HG02588 (cell line): ENCODE measurements around the gene LRRC61.
"Not testable (repeated sequence)": the region's sequence is repeated elsewhere in the genome, so short reads cannot be mapped to it uniquely, and the experiment has no call there.

Source experiments
- ATAC-seq: cut with Tn5 transposase; IDR thresholded peaks from one replicate; pipeline ENCODE4 v1.9.1; 2021; ENCODE audit warnings: mild to moderate bottlenecking, moderate library complexity; ENCODE audit not compliant: unreplicated experiment

Gene LRRC61, protein sequence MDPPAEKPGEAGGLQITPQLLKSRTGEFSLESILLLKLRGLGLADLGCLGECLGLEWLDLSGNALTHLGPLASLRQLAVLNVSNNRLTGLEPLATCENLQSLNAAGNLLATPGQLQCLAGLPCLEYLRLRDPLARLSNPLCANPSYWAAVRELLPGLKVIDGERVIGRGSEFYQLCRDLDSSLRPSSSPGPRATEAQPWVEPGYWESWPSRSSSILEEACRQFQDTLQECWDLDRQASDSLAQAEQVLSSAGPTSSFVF

DNA sequence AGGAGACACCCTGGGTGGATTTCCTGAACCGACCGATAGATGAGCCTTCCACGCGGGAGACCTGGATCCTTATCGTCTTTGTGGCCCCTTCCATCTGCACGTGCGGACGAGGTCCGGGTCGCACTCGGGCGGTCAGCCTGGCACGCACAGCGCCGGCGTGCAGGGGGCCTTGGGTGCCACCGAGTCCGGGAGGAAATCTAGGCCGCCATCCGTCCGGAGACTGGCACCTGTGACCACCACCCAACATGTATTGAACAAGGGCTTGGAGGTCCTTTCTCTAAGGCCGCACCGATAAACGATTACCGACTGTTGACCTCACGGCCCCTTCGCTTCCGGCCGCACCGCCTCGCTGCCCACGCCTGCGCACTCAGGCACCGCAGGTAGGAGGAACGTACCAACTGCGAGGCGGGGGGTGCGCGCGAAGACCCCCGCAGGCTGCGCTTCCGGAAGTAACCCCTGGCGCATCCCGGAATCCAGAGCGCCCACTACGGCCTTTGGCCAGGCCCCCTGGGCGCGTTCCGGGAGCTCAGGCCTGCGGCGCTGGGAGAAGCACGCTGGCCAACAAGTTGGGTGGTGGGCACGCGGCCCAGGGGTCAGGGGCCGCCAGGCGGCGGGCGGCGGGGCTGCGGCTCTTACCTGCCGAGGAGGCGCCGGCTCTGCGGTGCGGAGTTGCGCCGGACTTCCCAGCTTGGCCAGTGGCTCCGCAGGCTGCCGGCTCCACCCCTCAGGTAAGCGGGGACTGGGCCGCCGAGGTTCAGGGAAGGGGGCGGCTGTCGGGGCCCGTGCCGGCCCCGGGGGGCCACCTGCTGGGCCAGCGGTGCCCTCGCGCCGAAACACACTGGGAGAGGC is at the start of gene LRRC61, which contains the start of gene ACTR3C:
Gene LRRC61 (plus strand): TSS at position 523 of the 849 bp plus-strand sequence. CDS start 13,507 bp downstream, outside the sequence.
Gene ACTR3C (minus strand): TSS at position 713 of the 849 bp plus-strand sequence. CDS start 28,249 bp downstream, outside the sequence.
- ATAC-seq, result peak; percentile 55

DNA sequence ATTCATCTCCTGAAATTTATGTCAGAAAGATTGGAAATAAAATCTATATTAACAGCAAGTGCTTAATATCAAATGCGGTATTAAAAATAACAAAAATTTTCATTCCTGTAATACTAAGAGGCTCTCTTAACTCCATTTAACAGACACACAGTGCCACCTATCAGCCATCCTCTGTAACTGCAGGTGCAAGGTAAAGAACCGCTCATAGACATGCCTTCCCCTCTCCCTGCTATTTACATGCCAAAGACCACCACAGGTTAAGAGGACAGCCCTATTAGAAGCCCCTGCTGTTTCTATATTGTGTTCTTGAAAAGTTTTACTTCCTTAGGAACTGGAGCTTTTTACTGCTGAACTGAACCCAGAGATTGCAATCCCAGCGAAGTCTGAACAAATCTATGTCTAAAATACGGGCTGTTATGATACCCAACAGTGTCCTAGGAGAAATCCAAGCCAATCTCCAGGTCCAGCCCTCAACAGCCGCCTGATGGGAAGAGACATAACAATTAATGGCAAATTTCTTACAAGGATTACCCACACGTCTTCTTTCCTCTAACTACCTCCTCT is 46.9 kb upstream of the LRRC61 start:
- not testable (repeated sequence) for ATAC-seq

DNA sequence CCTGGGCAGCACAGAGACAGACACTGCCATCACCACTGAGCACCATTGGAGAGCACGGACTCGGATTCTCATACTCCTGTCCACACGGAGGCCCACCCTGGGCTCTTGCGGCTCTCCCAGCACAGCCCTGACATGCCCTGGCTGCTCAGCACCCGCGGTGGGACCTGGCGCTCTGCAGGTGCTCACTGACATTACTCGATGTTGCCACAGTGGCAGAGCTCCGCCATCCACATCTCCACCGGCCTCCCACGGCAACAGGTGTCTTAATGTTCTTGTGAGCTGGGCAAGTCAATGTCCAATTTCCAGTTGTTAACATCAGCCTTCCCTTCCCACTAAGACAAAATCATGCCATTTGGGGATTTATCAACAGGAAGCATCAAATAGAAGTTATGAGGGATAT is 44.8 kb upstream of the LRRC61 start:
- not testable (repeated sequence) for ATAC-seq

DNA sequence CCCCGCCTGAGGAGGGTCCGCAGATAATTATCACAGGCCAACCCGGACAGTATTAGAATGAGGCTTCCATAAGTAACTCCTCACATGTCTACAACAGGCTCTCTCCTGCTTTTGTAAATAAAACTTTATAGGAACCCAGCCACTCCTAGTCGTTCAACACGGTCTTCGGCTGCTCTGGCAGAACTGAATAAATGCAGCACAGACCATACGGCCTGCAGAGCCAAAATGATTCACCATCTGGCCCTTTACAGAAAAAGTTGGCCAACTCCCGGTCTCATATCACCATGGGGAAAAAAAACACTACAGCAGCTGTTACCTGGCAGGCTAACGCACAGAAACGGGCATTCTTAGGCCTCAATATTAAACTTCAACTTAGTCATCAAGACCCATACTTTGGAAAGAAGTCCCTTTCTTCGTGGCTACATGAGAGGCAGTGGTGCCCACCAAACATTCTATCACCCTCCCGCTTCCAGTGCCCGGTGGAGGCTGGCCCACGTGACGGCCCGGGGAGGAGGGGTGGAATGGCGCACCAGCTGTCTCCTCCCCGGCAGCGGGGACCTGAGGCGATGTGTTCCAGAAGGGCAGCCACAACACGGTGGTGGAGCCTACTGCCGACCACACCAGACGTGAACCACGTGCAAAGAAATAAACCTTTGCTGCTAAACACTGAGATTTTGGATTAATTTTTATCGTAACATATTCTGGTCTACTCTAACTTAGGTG is 41.3 kb upstream of the LRRC61 start:
- ATAC-seq, result not testable (repeated sequence)

DNA sequence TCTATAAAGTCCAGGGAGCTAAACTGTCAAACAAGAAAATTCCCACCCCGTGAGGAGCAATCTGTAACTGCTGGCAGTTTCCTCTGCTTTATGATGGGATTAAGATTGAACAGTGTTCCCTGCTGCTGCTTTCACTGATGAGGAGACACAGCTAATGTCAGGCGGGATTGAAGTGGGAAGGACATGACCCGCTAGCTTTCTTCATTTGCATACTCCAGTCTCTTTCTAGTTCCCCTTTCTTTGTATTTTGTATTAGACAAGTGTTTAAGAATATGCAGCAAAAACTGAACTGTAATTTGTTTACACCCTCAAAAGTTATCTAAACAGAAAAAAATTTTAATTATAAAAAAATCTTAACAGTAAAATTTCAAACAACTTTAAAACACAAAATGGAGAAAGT is 40.0 kb upstream of the LRRC61 start:
- not testable (repeated sequence) for ATAC-seq

DNA sequence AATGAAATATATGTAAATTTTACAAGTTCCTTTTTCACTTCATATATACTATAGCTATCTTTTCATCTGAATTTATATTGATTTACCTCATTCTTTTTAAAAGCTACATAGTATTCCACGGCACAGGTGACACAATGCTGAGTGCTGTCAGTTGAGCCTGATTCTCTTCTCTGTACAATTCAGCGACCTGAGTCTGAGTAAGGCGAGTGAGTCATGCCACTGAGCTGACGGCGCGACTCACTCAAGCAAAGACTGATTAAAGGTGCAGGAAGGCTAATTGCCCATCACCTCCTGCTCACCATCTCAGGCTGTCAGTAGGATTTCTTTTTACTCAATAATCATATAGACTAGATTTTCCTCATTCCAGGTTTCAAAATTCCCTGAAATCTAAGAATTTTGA is 39.5 kb upstream of the LRRC61 start:
- ATAC-seq, result not testable (repeated sequence)

DNA sequence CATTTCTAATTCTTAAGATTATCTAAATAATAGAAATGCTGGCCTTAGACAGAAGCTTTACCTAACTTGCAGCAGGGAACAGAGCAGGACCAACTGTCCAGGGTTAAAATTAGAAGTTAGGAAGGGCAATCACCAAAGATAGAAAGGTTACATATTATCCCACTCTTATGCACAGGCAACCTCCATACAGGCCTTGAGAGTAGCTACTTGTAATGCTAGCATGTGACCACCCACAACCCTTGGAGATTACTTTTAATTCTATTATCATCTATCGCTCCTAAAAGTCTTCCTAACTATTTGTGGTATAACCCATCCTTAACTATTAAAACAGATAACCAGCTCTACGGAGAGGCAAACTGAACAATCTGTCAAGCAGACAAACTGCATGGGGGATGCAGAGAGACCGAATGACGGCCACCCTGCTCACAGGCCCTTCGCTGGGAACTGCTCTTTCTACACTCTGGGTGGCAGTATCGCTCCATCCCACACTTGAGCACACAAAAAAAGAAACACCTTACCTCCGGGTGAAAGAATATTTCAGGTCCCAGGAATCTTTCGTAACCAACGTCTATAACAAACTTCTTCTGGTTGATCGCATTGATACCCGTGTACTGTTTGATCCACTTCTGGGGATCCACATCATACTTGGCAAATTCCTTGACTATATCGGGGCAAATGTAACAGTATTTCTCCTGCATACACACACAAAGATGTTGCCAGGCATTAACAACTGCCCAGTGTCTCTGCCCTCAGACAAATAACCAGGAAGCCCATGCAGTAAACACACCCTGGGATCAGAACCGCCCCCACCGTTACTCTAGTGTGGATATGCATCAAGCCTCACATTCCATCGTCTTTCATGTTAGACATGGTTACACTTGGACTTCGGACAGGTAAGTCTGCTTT is 37.1 kb upstream of the LRRC61 start:
- ATAC-seq, result not testable (repeated sequence)

DNA sequence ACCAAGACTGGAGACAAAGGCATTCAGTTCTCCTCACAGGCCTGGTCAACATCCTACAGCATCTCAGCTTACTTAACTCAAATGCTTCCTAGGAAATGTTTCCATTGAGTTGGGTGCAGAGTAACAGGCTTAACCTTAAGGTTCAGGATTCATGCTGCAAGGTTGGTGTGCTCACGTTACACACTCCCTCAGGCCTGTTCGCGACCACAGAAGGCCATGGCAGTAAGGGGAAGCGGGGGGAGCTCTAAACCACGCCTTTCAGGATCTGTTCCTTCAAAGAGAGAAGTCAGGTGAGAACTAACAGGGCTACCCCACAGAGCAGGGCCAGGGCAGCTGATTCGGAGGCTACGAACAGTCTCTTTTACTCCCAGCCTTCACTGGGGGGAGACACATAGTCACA is 35.3 kb upstream of the LRRC61 start:
- not testable (repeated sequence) for ATAC-seq

DNA sequence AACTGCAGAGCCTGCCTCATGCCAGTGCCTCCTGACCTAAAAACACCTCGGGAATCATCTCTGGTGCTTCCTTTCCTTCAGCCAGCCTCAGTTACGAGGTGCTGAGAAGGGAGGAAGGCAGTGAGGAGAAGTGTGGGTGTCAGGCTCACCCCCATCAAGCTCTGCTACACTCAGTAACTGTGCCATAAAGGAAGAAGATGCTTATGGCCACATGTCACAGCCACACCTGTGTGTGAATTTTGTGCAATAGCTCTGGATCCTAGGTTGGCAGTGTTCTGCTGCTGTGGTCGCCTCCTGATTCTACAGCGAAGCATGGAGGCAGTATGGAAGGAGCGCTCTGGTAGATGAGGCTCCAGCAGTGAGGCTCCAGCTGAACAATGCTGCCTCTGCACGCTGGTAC is 34.3 kb upstream of the LRRC61 start:
- ATAC-seq, result not testable (repeated sequence)

DNA sequence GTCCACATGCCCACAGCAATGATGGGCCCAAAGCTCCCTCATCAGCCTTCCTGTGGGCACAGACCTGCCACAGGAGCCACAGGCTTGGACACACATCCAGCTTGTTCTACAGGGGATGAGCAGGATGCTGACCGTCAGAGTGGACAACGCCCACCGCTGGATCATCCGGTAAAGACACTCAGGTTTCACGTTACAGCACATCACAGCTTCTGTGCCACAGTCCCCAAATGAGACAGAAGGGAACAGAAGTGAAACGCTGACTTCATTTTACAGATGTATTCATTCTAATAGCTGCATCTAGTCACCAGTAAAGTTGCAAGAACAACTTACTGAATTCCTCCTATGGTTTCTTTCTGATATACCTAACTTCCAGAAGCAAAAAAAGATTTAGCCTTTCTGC is 32.8 kb upstream of the LRRC61 start:
- not testable (repeated sequence) for ATAC-seq

DNA sequence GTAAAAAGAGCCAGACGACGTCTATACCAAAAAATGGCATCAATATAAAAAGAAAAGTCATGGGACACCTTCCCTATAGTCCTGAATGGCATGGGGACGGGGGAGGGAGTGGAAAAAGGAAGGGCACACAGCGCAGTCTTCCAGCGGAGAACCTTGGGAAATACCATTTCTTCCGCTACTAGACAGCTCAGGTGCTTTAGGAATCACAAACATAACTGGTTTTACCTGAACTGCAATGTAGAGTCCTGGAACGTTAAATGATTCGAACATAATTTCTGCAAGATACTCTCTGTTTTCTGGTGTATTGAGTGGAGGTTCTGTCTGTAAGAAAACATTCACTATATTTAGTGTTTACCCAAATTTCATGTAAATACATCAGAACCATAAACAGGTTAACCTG is 28.1 kb upstream of the LRRC61 start:
- ATAC-seq, result not testable (repeated sequence)

DNA sequence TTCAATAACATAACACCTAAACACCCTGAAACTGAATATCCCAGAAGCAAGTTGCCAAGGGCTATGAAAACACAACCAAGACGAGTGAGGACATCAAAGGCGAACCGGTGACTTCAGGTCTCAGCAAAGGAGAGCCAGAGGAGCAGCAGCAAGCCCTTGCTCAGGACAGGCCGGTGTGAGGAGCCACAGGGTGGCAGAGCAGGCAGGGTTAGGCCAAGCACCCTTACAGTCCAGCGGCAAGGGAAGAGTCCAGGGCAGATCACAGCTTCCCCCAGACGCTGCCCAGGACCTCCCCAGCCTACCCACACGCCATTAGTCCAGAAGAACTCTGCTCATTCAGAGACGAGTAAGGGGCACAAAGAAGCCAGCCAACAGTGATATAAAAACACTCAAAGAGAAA is 27.5 kb upstream of the LRRC61 start:
- ATAC-seq, result not testable (repeated sequence)

DNA sequence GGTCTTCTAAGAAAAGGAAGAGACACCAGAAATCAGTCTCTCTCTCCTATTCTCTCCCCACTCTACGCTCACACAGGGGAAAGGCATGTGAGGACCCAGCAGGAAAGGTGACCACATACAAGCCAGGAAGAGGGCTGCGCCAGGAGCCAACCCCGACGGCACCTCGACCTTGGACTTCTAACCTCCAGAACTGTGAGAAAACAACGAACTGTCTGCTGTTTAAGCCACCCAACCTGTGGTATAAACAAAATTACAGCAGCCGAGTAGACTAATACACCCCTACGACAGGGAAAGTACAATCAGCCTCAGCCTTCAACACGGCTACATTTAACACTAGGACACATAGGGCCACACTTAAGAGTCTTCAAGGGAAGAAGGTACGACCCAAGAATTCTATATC is 26.4 kb upstream of the LRRC61 start:
- ATAC-seq, result not testable (repeated sequence)

DNA sequence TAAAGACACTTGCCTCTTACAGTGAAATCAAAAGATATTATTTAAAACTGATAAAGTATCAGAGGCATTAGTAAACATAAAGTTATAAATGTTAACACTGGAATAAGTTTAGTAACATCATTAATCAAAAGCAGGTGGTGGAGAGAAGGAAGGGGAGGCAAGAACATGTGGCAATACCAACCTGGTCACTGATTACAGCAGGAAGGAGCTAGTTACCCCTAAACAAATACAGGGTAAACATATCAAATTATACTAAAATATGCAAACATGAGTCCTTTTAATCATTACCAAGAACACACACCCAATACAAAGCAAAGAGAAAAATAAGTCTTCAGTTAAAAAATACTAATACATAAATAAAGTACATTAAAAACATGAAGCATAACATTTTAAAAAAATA is 25.2 kb upstream of the LRRC61 start:
- not testable (repeated sequence) for ATAC-seq

DNA sequence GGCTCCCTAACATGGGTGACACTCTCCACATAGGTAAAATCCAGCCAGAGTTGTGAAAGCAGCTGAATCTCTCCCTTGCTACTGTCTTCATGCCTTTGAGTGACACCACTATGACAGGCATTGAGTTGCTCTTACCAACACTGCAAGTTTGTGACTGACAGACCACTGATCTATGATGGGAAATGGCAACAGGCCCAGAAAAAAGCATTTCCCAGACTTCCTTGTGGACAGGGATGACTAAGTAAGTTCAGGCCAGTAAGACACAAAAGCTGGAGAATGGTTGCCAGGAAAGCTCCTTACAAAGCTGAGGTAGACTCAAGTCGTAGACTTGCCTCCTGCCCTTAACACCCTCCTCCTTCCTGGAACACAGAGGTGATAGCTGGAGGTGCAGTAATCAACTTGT is 20.2 kb upstream of the LRRC61 start:
- ATAC-seq, result not testable (repeated sequence)

DNA sequence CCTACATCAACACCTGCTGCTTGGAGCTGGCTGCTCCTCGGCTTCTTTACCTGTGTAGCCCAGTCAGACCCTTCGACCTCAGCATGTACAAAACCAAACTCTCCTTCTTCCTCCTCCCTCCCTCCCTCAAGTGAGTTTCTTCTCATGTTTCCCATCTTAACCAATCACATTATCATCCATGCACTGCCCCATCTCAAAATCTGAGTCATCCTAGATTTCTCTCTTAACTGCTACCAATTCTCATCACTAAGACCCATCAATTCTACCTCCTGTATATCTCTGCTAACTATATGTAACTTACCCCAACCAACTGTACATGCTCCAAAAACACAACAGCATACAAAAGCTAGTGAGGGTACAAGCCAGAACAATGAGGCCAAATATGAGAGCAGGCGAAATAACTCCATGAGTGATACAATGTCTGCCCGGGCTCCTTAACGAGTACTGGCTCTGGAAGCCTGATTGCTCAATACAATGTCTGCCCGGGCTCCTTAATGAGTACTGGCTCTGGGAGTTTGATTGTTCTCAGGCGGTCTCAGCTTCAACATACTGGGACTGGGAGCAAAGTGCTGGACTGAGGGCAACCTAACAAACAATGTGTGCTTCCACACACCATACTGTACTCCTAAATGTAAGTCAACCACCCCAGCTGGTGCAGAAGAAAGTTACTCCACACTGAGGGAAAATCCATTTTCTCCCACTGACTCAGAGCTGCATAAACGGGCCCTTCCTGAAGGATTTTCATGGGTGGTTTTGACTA is 18.5 kb upstream of the LRRC61 start:
- ATAC-seq, result not testable (repeated sequence)

DNA sequence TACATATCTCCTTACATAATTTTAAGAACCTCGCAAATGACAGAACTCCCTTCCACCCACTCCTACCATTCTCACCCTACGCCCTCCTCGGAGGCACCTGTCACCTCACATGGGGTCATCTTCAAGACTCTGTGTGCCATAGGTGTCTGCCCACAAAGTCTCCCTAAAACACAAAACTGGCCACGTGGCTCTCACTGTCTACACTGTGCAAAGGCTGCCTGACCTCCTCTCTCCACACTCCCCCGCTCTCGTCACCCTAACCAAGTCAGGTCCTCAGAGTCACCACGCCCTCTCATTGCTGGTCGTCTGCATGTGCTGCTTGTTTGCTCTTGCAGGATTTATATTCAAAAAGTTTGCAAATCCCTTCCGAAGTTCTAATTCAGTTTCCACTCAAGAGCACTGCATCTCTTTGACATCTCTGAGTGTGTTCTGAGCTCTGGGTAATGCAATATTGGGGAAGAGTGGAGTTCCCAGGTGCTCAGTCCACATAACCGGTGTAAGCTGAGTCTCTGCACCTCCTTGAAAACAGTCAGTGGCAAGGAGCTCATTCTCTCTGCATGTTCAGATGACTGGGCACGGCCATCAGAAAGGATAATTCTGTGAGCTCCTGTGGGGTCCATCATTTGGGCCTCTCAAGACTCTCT is 17.8 kb upstream of the LRRC61 start:
- not testable (repeated sequence) for ATAC-seq

DNA sequence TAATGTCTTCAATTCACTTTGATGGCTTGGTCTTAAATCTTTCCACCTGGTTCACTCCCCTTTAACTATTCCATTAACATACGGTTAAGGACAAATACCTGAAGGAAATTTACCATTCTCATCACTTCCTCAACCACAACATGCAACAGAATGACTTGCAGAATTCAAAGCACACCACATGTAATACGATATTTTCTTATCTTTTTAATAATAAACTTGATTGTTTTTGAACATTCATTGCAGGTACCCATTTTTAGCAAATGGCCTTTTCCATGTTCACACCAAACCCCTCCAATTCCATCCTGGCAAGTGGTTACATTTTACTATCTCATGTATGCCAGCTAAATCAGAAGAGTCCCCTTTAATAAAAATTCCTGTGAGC is 17.3 kb upstream of the LRRC61 start:
- not testable (repeated sequence) for ATAC-seq

DNA sequence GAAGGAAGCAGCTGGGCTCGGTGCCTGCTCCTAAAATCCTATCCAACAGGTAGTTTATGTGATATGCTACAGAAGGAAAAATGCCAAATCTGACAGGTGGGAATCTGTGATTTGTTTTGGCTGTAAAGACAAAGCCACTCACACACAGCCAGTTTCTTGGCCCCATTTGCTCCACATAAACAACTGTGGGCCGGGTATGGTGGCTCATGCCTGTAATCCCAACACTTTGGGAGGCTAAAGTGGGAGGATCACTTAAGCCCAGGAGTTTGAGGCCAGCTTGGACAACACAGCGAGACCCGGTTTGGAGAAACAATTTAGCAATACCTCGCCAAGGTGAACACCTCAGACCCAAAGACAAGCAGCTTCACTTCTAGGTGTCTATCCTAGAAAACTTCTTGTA is 16.8 kb upstream of the LRRC61 start:
- ATAC-seq, result not testable (repeated sequence)
